NCI-H524 treated with DMSO at 0.1 percent for 48 hours (cell line): ENCODE results near the gene IRAG1.
"Not testable (repeated sequence)": the region's sequence is repeated elsewhere in the genome, so short reads cannot be mapped to it uniquely, and the experiment has no call there.

Experiments
- DNase-seq: peaks from one replicate; lab custom pipeline; 2025; lab: John Stamatoyannopoulos, UW

IRAG1 gene

GRCh38 chr11:10708131-10708530 lies 14.6 kb upstream of the IRAG1 start:
- no peak for DNase-seq

GRCh38 chr11:10701982-10702381 lies 8.4 kb upstream of the IRAG1 start:
- DNase-seq = no peak

DNA sequence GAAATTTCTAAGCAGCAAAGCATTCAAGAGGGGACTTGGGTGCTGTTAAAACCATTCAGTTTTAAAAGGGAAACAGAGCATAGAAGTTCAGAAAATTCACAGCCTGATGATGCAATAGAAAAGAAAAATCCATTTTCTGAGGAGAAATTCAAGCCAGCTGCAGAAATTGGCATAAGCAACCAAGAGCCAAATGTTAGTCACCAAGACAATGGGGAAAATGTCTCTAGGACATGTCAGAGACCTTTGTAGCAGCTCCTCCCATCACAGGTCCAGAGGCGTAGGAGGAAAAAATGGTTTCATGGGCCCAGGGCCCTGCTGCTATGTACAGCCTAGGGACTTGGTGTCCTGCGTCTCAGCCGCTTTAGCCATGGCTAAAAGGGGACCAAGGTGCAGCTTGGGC lies 5.5 kb upstream of the IRAG1 start:
- no peak for DNase-seq

DNA sequence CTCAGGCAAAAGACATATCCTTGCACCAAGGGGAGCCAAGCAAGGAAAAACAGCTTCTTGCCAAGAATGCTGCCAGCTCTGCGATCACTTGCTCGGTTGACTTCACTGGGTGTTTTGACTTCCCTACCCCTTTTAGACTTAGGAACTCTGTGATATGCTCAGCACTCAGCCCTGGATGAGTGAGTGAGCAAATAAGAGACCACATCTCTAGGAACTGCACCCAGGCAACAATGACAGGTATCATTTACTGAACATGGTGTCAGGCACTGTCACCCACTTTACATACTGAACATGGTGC lies 3.7 kb upstream of the IRAG1 start:
- no peak for DNase-seq

DNA sequence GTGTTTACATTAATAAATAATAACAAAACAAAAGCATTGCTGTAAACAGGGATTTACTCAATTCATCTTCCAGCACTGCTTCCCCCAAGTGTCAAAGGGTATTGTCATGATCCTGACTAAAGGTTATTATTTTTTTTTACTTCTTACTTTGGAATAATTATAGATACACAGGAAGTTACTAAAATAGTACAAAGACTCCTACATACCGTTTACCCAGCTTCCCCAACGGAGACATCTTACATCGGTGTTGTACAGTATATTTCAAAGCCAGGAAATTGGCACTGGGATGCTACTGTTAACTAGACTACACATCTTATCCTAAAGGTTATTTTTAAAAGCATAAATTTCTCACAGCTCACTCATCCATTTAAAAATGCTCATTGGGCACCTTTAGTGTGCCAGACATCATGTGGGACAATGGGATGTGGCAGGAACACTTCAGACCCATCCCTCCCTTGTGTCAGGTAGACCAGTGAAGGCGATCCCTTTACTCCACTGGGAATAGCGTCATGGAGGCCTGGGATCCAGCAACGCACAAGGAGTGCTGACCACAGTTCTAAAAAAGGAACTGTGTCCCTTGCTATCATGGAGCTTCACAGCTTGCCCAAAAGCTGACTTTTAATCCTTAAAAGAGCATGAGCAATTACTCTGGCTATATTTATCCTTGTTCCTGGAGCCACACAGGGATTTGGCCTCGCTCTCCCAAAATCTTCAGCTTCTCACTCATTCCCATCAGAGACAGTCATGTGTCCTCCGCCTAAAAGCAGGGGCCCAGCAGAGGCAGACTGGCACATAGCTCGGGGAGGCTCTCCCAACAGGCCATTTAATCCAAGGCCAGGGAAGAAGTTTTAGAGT lies 3.1 kb upstream of the IRAG1 start:
- DNase-seq = no peak

- no peak for DNase-seq
These were observed 2.3 kb upstream of the IRAG1 start for GRCh38 chr11:10695833-10696232.

DNA sequence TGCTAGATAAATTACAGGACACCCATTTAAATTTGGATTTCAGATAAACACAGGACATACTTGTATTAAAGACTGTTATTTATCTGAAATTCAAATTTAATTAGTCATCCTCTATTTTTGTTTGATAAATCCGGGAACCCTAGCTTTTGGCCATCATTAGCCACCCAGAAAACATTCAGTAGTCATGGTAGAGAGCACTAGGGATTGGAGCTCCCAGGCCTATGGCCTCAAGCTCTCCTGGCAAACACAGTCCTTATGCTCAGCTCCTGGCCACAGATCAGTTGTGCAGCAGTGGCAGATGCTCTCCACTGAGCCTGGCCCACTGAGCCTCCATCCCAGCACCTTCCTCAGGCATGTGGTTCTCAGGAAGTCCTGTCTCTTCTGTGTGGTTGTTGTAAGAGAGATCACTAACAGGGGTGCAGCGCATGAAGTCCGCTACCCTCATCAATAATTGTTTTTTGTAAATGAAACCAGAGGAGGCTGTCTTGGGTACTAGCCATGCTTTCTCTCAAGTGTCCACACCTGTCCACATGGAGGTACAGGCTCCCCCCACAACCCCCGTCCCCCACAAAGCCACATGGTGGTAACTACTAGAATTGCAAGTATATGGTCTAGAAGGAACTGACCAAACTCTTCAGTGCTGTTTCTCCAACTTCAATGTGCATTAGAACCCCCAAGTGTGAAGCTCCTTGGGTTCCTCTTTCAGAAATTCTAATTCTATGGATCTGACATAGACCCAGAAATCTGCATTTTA lies 1.1 kb upstream of the IRAG1 start:
- DNase-seq = no peak

DNA sequence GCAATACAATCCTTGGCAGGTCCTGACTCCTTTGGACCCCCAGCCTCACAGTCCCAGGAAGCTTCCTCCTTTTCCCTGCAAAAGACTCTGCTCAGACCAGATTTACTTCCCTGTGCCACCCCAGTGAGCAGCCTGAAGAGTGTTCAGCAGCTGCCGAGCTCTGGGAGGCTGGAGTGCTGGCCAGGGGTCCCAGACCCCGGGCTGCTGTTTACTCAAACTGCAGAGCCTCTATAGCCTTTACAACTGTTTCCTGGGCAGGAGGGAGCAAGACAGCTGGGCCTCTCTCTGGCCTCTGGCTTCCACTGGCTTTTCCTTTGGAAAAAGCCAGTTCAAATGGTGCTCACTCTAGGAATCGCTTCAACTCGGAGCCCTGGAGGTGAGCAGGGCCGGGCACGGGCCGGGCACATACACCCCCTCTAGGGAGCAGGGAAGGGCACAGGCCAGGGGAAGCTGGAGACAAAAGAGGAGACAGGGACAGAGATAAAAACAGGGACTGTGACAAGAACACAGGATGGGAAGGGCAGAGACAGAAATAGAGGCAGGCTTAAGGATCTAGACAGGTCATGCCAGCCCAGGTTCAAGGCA lies 932 bp downstream of the IRAG1 start:
- DNase-seq = no peak

GRCh38 chr11:10688401-10688800 lies 5.2 kb downstream of the IRAG1 start:
- no peak for DNase-seq

DNA sequence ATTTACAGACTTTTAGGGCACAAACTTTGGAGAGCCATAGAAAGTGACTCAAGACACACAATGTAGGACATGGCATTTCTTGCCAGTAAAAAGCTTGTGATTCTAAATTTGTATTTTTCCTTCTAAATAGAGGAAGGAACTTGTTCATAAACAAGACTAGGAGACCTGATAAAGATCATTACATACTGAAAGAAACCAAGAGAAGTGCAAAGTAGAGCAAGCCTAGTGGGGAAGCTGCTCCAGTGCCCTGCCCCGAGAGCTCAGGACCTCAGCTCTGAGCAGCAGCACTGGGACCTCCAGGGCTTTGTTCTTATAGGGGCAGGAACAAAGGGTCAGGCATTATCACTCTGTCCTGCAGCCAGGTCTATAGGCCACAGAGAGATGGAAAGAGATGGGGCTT lies 7.2 kb downstream of the IRAG1 start:
- no peak for DNase-seq

DNA sequence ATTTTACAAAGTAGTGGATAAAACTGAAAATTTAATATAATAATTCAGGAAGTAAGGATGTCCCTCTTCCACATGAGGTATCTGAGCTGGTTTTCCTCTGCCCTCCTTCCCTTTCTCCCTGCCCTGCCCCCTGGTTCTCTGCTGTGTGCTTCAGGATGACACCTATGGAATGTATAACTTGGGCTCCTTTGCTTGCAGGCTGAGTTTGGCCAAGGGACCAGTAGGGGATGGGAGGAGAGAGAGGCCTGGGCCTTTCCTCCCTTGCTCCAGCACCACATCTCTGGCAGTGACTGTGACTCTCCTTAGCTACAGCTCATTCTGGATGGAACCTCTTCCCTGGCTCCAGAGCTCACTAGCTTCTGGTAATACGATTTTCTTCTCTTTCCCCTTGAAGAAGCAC lies 10.1 kb downstream of the IRAG1 start:
- DNase-seq = no peak

DNA sequence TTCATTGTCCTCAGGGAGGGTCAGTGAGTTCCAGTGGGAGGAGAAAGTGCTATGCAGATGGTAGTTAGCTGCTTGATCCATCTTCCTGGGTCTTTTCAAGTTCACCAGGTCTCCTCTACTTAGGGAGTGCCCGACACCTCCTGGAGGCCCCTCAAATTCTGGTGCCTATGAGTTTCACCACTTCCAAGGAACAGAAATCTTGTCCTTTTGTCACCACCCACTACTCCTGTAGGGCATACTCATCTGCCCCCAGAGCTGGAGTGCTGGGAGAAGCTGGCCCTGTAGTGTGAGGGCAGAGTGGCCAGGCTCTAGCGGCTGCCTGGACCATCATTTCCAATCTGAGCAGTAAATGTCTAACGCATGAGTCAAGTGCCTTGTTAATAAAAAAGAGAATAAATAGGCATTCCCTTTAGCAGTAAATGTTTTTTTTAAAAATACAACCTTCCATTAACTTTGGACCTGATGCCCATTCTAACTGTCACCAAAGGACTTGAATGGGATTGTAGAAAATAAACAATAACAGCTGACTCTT lies 12.5 kb downstream of the IRAG1 start:
- no peak for DNase-seq

DNA sequence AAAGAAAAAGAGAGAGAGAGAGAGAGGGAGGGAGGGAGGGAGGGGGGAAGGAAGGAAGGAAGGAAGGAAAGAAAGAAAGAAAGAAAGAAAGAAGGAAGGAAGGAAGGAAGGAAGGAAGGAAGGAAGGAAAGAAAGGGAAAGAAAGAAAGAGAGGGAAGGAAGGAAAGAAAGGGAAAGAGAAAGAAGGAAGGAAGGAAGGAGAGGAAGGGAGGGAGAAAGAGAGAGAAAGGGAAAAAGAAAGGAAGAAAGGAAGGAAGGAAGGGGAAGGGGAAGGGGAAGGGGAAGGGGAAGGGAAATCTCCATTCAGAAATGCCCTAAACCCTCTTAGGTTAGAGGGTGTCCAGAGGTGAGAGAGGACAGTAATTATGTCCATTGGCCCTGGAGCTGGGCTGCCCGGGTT lies 13.3 kb downstream of the IRAG1 start:
- not testable (repeated sequence) for DNase-seq

- no peak for DNase-seq
These were observed 13.9 kb downstream of the IRAG1 start for GRCh38 chr11:10679644-10680043.

DNA sequence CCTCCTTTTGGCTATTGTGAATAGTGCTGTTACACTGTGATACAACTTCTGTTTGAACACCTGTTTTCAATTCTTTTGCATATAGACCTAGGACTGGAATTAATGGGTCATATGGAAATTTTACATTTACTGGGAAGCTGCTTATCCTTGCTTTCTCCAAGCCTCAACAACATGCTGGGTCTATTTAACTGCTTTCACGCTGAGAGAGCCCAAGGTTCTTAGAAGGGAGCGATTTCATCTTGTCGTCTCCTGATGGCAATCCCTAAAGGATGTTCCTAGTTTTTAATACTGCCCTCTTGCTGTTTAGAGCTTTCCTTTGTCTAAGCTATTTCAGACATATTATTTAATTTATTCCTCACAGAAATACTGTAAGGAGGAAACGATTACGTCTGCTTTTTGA lies 15.5 kb downstream of the IRAG1 start:
- no peak for DNase-seq

GRCh38 chr11:10676919-10677318 lies 16.6 kb downstream of the IRAG1 start:
- DNase-seq = no peak

DNA sequence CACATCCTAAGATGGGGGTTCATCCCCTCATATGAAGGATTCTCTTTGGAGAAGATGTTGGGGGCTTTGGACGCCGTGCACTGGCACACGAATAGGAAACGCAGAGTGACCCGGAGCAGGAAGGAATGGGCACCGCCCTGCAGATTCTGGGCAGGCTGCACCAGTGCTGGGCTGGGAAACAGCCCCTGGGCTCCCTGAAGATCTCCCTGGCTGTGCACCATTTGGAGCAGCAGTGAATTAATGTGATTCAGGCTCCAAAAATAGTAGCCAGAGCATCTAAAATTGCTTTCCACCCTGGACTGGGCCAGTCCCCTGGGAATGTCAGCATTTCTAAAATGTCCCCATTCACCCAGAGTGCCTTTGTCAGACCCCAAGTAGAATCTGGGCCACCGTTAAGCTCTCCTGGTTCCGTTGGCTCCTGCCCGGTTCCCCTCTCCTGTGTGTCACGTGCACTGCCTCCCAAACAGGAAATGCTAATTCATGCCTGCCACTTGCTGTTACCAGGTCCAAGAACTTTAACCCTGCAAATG lies 18.6 kb downstream of the IRAG1 start:
- no peak for DNase-seq

DNA sequence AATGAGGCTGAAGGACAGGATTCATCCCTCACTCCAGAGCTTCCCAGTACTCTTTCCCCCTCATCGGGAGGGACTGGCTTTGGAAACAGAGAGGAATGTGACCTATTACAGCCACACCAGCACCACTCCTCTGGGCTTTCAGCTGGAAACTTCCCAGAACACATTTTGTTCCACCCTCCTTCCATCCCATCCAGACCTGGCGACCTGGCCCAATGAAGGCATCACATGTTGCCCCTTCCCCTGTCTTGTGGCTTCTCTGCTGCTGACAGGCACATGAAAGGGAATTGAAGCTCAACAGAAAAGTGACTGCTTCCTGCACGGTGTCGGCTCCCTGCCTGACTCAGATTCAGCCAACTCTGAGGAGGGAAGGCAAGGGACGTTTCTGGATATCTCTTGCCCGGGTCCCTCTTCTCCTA lies 19.1 kb downstream of the IRAG1 start:
- no peak for DNase-seq

DNA sequence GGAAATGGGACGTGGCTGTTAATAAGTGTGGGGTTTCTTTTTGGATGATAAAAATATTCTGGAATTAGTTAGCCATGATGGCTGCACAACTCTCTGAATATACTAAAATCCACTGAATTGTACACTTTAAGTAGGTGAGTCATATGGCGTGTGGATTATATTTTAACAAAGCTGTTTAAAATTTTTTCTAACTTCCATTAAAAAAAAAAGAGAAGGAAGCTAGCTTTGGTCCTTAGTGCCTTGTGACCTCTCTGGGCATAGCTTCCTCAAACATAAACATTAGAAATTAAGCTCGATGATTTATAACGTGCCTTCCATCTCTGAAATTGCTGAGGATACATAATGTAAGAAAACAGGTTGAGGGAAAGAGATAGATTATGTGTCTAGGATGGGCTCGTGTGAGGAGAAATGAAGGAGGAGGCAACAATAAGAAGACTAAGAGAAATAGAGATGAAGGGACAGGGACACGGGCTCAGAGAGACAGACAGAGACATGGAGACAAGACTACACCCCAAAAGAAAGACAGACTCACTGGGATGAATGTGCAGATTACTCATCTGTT lies 20.0 kb downstream of the IRAG1 start:
- DNase-seq = no peak

DNA sequence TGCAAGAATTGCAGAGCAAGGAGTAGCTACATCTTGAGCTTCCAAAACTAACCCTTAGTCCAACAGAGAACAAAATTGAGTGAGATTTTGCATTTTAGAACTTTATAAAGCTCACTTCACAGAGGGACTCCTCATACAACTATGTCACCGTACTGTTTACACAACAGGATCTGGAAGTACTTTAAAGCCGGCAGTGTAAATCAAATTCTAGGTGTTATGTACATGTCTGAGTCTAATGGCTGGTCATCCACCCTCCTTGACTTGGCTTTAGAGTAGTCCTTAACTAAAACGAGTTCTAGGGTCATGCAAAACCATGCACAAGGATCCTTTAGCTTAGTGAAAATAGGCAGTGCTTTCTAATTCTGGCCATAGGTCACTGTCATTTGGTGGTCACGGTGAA lies 23.5 kb downstream of the IRAG1 start:
- no peak for DNase-seq

DNA sequence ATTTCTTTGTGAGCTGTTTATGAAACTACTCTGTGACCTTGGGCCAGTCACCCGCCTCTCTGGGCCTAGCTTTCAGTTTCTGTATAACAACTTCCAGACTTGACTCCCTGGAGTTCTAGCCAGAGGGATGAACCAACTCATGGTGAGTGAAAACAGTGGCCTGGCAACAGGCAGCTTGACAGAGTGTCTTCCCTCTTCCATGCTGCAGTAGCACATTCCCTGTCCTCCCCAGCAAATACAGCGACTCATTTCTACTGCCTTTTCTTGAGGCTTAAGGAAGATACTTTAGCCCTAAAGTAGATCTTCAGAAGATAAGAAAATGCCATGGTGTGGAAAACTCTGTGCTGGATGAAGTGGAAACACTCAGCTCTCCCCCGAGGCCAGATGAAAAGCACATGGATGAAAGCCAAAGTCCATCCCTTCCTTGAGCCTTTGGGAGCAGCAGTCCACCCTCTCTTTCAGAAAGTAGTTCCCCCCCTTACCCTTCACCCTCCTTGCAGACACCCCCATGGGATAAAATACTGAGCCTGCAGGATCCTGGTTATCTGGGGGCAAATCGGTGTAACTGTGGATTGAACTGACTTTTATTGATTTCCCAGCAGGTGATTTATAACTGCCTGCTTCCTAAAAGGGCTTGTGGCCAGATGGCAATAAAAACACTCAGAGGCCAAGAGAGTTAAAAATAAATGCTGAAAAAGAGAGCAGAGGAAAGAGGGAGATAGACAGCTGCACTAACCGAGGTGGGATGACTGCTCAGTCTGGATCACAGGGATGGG lies 24.1 kb downstream of the IRAG1 start:
- peak; percentile 56 for DNase-seq

DNA sequence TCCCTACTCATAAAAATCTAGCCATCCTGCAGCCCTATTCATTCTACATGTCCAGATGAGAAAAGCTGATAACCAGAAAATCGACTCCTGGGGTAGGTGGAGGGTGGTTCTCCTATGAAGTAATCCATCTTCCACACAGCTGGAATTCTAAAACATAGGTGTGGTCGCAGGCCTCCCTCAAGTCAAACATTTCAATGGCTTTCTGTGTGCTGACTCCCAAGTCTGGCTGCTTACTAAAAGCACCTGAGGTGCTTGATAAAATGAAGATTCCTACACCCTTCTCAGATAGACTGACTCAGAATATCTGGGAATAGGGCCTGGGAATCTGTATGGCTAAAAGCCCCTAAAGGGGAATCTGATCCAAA lies 26.1 kb downstream of the IRAG1 start:
- no peak for DNase-seq
